CD4-positive, alpha-beta memory T cell (primary cell): ENCODE results near the gene CHL1. TPM values are rescaled to one million over a fixed set of nuclear protein-coding genes. Genes with fewer than 3 reads are reported as not detected.
A peak's percentile ranks its signal among the peaks of the same experiment; 100 is the strongest.

Experiments used
- CTCF ChIA-PET: fragments of 350-600 bp; sonication (Branson Sonifier 250); formaldehyde crosslinking; loops from one replicate; lab custom pipeline; 2021; ENCODE audit warnings: inconsistent platforms; ENCODE audit not compliant: partially characterized antibody; lab: Charles Lee
- POLR2A ChIA-PET: fragments of 350-600 bp; sonication (Branson Sonifier 250); formaldehyde crosslinking; loops from one replicate; lab custom pipeline; 2021; ENCODE audit not compliant: partially characterized antibody; lab: Charles Lee
- DNase-seq, 5 donors: peaks; one replicate each; pipeline versions ENCODE4 v3.0.0 to v3.0.0-alpha.2; 2020 to 2022; ENCODE audit warnings: mixed read lengths in 1 of 5
- H3K27ac ChIP-seq: one replicate; pipeline ENCODE4 v1.7.0; 2013; ENCODE audit warnings: low read depth, low read length
- H3K27me3 ChIP-seq: 2 replicates; pipeline ENCODE4 v1.7.0; 2013; ENCODE audit warnings: mild to moderate bottlenecking, low read length, moderate library complexity; ENCODE audit not compliant: insufficient read depth
- H3K36me3 ChIP-seq: 2 replicates; pipeline ENCODE4 v1.7.0; 2013; ENCODE audit warnings: mild to moderate bottlenecking, low read length, moderate library complexity; ENCODE audit not compliant: insufficient read depth
- H3K4me1 ChIP-seq: 2 replicates; pipeline ENCODE4 v1.7.0; 2013; ENCODE audit warnings: mild to moderate bottlenecking, low read length, moderate library complexity; ENCODE audit not compliant: insufficient read depth
- H3K4me3 ChIP-seq, 2 donors: one replicate each; pipeline ENCODE4 v1.7.0; 2013; ENCODE audit warnings: low read length in 2 of 2, mild to moderate bottlenecking in 1 of 2
- H3K9me3 ChIP-seq, 2 donors: one replicate each; pipeline ENCODE4 v1.7.0; 2013; ENCODE audit warnings: low read length in 2 of 2, control low read depth in 1 of 2; ENCODE audit not compliant: control insufficient read depth in 1 of 2
- H3K27ac Mint-ChIP-seq, 7 donors: one replicate each; pipeline ENCODE4 v1.8.0; 2020 to 2021; ENCODE audit warnings: mixed read lengths in 7 of 7, mild to moderate bottlenecking in 6 of 7, inconsistent platforms in 3 of 7, moderate library complexity in 3 of 7
- H3K27me3 Mint-ChIP-seq, 2 donors: one replicate each; pipeline ENCODE4 v1.8.0; 2020 to 2021; ENCODE audit warnings: mixed read lengths in 2 of 2
- H3K36me3 Mint-ChIP-seq, 2 donors: one replicate each; pipeline ENCODE4 v1.8.0; 2020 to 2021; ENCODE audit warnings: mixed read lengths in 2 of 2, inconsistent platforms in 1 of 2, mild to moderate bottlenecking in 1 of 2
- H3K4me1 Mint-ChIP-seq, 4 donors: one replicate each; pipeline ENCODE4 v1.8.0; 2020 to 2021; ENCODE audit warnings: mixed read lengths in 4 of 4, mild to moderate bottlenecking in 1 of 4
- H3K4me3 Mint-ChIP-seq, 8 donors: one replicate each; pipeline ENCODE4 v1.8.0; 2020 to 2021; ENCODE audit warnings: mixed read lengths in 8 of 8, mild to moderate bottlenecking in 7 of 8, moderate library complexity in 6 of 8, inconsistent platforms in 3 of 8
- H3K9me3 Mint-ChIP-seq, 8 donors: one replicate each; pipeline ENCODE4 v1.8.0; 2020 to 2021; ENCODE audit warnings: mixed read lengths in 8 of 8, mild to moderate bottlenecking in 5 of 8, inconsistent platforms in 3 of 8, moderate library complexity in 1 of 8
- intact Hi-C: fragments of 100-400 bp; cut with micrococcal nuclease; formaldehyde crosslinking; loops from one replicate; pipeline ENCODE4 v1.15.1; 2023
- polyA plus RNA-seq, 2 donors: library from polyadenylated mRNA; unstranded; fragments of 300-500 nt; fragmentation: Illumina TruSeq; gene quantifications; one replicate each; pipeline ENCODE4 v1.2.3, GENCODE V29; 2021
- total RNA-seq, 2 experiments: library from RNA; stranded (reverse); gene quantifications; one replicate each; pipeline ENCODE4 v1.2.3, GENCODE V29; 2021

The CHL1 gene
- total and polyA plus RNA-seq, 4 experiments from 2014 or later: not detected

- no peak overlapping the region for H3K27ac ChIP-seq
- no peaks in the 10 kb centered on the region for H3K27me3 ChIP-seq
- ChIA-PET CTCF (no interaction called here), POLR2A (no interaction called here)
- intact Hi-C loops: no loop called here
- Mint-ChIP-seq H3K9me3 (no peaks in the 10 kb centered on the region), H3K27ac (peak overlapping the region in 1 of 7 donors; percentile 53), H3K4me1 (peaks cover 0 to 9% (median 2%) of the 10 kb centered on the region in 4 donors), H3K27me3 (no peaks in the 10 kb centered on the region), H3K4me3 (no peak overlapping the region), H3K36me3 (no peaks in the 10 kb centered on the region)
- peak in 2 of 5 donors; percentile 3 to 8 for DNase-seq
- no peaks in the 10 kb centered on the region for H3K9me3 ChIP-seq
- H3K4me3 ChIP-seq: no peak overlapping the region
- no peaks in the 10 kb centered on the region for H3K36me3 ChIP-seq
- H3K4me1 ChIP-seq: no peaks in the 10 kb centered on the region
Observed at GRCh38 chr3:248864-249520, 52.4 kb downstream of the CHL1 start.

DNA sequence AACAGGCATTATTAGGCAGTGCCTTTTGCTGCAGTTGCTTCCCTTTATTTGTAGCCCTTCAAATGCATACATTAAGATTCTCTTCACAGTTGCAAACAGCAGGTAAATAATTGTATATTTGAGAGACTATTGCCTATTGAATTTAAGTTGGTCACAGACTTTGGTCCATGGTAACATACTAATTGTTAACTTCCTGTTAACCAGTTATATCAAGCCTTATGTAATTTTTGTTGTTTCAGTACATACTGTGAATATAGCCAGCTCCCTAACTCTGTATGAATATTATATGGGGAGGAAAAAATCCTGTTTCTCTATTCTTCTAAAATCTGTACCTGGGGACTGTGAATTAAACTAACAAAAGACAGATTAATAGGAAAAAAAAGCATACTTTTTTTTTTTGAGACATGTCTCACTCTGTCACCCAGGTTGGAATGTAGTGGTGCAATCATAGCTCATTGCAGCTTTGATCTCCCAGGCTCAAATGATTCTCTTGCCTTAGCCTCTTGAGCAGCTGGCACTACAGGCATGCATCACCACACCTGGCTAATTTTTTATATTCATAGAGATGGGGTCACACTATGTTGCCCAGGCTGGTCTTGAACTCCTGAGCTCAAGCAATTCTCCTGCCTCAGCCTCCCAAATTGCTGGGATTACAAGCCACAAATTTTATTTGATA lies 53.2 kb downstream of the CHL1 start:
- no peak for DNase-seq
- intact Hi-C loops: no loop called here
- CTCF ChIA-PET: no interaction called here

DNA sequence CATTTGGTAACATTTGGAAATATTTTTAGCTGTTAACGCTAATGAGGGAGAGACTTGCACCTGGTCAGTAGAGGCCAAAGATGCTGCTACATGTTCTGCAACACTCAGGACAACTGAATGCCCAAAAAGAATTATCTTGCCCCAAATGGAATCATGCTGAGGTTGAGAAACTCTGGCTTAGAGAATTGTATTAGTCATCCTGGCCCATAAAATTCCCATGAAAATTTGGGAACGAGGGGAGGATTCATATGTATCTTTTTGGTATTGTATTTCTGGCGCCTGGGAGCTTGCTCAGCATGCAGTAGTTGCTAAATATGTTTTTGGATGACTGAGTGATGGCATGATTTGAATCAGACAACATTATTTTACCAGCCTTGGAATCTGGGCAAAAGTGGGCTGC lies 59.9 kb downstream of the CHL1 start:
- no peaks in the 10 kb centered on the region for H3K27me3 Mint-ChIP-seq
- intact Hi-C loops: no loop called here
- Histone ChIP-seq H3K36me3 (no peaks in the 10 kb centered on the region), H3K27me3 (no peaks in the 10 kb centered on the region), H3K9me3 (no peaks in the 10 kb centered on the region), H3K4me3 (no peak overlapping the region), H3K4me1 (no peaks in the 10 kb centered on the region), H3K27ac (no peak overlapping the region)
- no peaks in the 10 kb centered on the region for H3K36me3 Mint-ChIP-seq
- CTCF ChIA-PET: no interaction called here
- H3K27ac Mint-ChIP-seq: no peak overlapping the region
- H3K4me3 Mint-ChIP-seq: no peak overlapping the region
- H3K9me3 Mint-ChIP-seq: peaks cover 0 to 12% (median 0%) of the 10 kb centered on the region in 8 donors
- POLR2A ChIA-PET: no interaction called here
- H3K4me1 Mint-ChIP-seq: no peaks in the 10 kb centered on the region
- no peak for DNase-seq

More for the DNA sequence above, 53.2 kb downstream of the CHL1 start:
- Mint-ChIP-seq H3K4me1 (peaks cover 0 to 9% (median 2%) of the 10 kb centered on the region in 4 donors), H3K27ac (no peak overlapping the region), H3K9me3 (no peaks in the 10 kb centered on the region), H3K4me3 (no peak overlapping the region), H3K36me3 (no peaks in the 10 kb centered on the region), H3K27me3 (no peaks in the 10 kb centered on the region)
- H3K4me1 ChIP-seq: no peaks in the 10 kb centered on the region
- H3K36me3 ChIP-seq: no peaks in the 10 kb centered on the region
- H3K27me3 ChIP-seq: no peaks in the 10 kb centered on the region
- POLR2A ChIA-PET: no interaction called here
- H3K4me3 ChIP-seq: no peak overlapping the region
- H3K27ac ChIP-seq: no peak overlapping the region
- H3K9me3 ChIP-seq: no peaks in the 10 kb centered on the region

- Histone ChIP-seq H3K27me3 (no peaks in the 10 kb centered on the region), H3K4me1 (no peaks in the 10 kb centered on the region), H3K27ac (no peak overlapping the region), H3K36me3 (no peaks in the 10 kb centered on the region), H3K9me3 (no peaks in the 10 kb centered on the region), H3K4me3 (no peak overlapping the region)
- DNase-seq: no peak
- H3K36me3 Mint-ChIP-seq: no peaks in the 10 kb centered on the region
- CTCF ChIA-PET: no interaction called here
- POLR2A ChIA-PET: no interaction called here
- H3K9me3 Mint-ChIP-seq: peaks cover 0 to 12% (median under 1%) of the 10 kb centered on the region in 8 donors
- H3K4me1 Mint-ChIP-seq: no peaks in the 10 kb centered on the region
- H3K27me3 Mint-ChIP-seq: no peaks in the 10 kb centered on the region
- no peak overlapping the region for H3K27ac Mint-ChIP-seq
- intact Hi-C loops: no loop called here
- no peak overlapping the region for H3K4me3 Mint-ChIP-seq
Observed at GRCh38 chr3:257826-258225, 61.3 kb downstream of the CHL1 start.

- no peak overlapping the region for H3K4me3 Mint-ChIP-seq
- no peaks in the 10 kb centered on the region for H3K27me3 Mint-ChIP-seq
- H3K4me1 ChIP-seq: no peaks in the 10 kb centered on the region
- H3K27me3 ChIP-seq: no peaks in the 10 kb centered on the region
- no peak overlapping the region for H3K27ac Mint-ChIP-seq
- no peaks in the 10 kb centered on the region for H3K9me3 ChIP-seq
- H3K9me3 Mint-ChIP-seq: peaks cover 0 to 17% (median 1%) of the 10 kb centered on the region in 8 donors
- no peak overlapping the region for H3K4me3 ChIP-seq
- ChIA-PET POLR2A (no interaction called here), CTCF (no interaction called here)
- no peak for DNase-seq
- no peaks in the 10 kb centered on the region for H3K4me1 Mint-ChIP-seq
- H3K36me3 ChIP-seq: no peaks in the 10 kb centered on the region
- H3K36me3 Mint-ChIP-seq: no peaks in the 10 kb centered on the region
- intact Hi-C loops: no loop called here
- H3K27ac ChIP-seq: no peak overlapping the region
Observed at GRCh38 chr3:260898-261297, 64.3 kb downstream of the CHL1 start.

- H3K4me3 Mint-ChIP-seq: no peak overlapping the region
- H3K27me3 Mint-ChIP-seq: no peaks in the 10 kb centered on the region
- POLR2A ChIA-PET: no interaction called here
- H3K27me3 ChIP-seq: no peaks in the 10 kb centered on the region
- intact Hi-C loops: no loop called here
- H3K27ac ChIP-seq: no peak overlapping the region
- H3K27ac Mint-ChIP-seq: no peak overlapping the region
- CTCF ChIA-PET: no interaction called here
- H3K9me3 Mint-ChIP-seq: peaks cover 0 to 17% (median 1%) of the 10 kb centered on the region in 8 donors
- H3K4me3 ChIP-seq: no peak overlapping the region
- H3K36me3 Mint-ChIP-seq: no peaks in the 10 kb centered on the region
- DNase-seq: no peak
- H3K9me3 ChIP-seq: no peaks in the 10 kb centered on the region
- no peaks in the 10 kb centered on the region for H3K4me1 ChIP-seq
- no peaks in the 10 kb centered on the region for H3K4me1 Mint-ChIP-seq
- no peaks in the 10 kb centered on the region for H3K36me3 ChIP-seq
Observed at GRCh38 chr3:263393-263792, 66.8 kb downstream of the CHL1 start.

- Mint-ChIP-seq H3K27ac (no peak overlapping the region), H3K4me1 (no peaks in the 10 kb centered on the region), H3K4me3 (no peak overlapping the region), H3K36me3 (no peaks in the 10 kb centered on the region), H3K27me3 (no peaks in the 10 kb centered on the region), H3K9me3 (peaks cover 0 to 17% (median 3%) of the 10 kb centered on the region in 8 donors)
- Histone ChIP-seq H3K4me3 (no peak overlapping the region), H3K4me1 (no peaks in the 10 kb centered on the region), H3K9me3 (no peaks in the 10 kb centered on the region), H3K27me3 (no peaks in the 10 kb centered on the region), H3K27ac (no peak overlapping the region), H3K36me3 (no peaks in the 10 kb centered on the region)
- ChIA-PET CTCF (no interaction called here), POLR2A (no interaction called here)
- intact Hi-C loops: no loop called here
- DNase-seq: no peak
Observed at GRCh38 chr3:264394-265156, 68.0 kb downstream of the CHL1 start.
